Activated T-cell treated with anti-CD3 and anti-CD28 coated beads for 24 hours (primary cell): Measurements from ENCODE around the gene ZNRF3.

Experiments used
- DNase-seq: peaks from one replicate; pipeline ENCODE4 v3.0.0-alpha.2; 2020; ENCODE audit warnings: low read depth

Gene ZNRF3

GRCh38 chr22:29092243-29092642 lies 208.9 kb downstream of the ZNRF3 start:
- DNase-seq = no peak

GRCh38 chr22:29093030-29093429 lies 209.7 kb downstream of the ZNRF3 start:
- no peak for DNase-seq

- no peak for DNase-seq
These were observed 210.3 kb downstream of the ZNRF3 start for GRCh38 chr22:29093501-29094300.

GRCh38 chr22:29095459-29095858 lies 212.1 kb downstream of the ZNRF3 start:
- DNase-seq = no peak

GRCh38 chr22:29096736-29097669 lies 213.6 kb downstream of the ZNRF3 start:
- no peak for DNase-seq

- DNase-seq = no peak
These were observed 214.9 kb downstream of the ZNRF3 start for GRCh38 chr22:29098296-29098695.

GRCh38 chr22:29102300-29102699 lies 218.9 kb downstream of the ZNRF3 start:
- DNase-seq = no peak

GRCh38 chr22:29103121-29103520 lies 219.7 kb downstream of the ZNRF3 start:
- DNase-seq = no peak

- DNase-seq = no peak
These were observed 222.1 kb downstream of the ZNRF3 start for GRCh38 chr22:29105468-29105867.

GRCh38 chr22:29106839-29107238 lies 223.5 kb downstream of the ZNRF3 start:
- DNase-seq = no peak
